ENCODE measurements around the gene LDAF1.

The LDAF1 gene

GRCh38 chr16:21126518-21126917 lies 32.0 kb upstream of the LDAF1 start:
- no peaks in the 10 kb centered on the region for H3K9me3 ChIP-seq (ENCODE audit: control extremely low read depth in 1 of 5, control insufficient read depth in 4 of 5, insufficient read depth in 2 of 5, low read depth in 1 of 5, low read length in 4 of 5)
- no peaks in the 10 kb centered on the region for H3K36me3 ChIP-seq (ENCODE audit: control insufficient read depth in 4 of 4, insufficient read depth in 4 of 4, low read length in 3 of 4)
- H3K4me3 ChIP-seq (ENCODE audit: control insufficient read depth in 1 of 7, extremely low read depth in 1 of 7, insufficient read depth in 4 of 7, low read depth in 2 of 7, low read length in 6 of 7): no peak overlapping the region
- no peak for DNase-seq
- no peak overlapping the region for H3K27ac ChIP-seq (ENCODE audit: insufficient read depth in 1 of 2, low read depth in 1 of 2, low read length in 2 of 2, poor library complexity in 1 of 2, severe bottlenecking in 2 of 2)
- no peaks in the 10 kb centered on the region for H3K4me1 ChIP-seq (ENCODE audit: control extremely low read depth in 1 of 4, control insufficient read depth in 4 of 4, insufficient read depth in 4 of 4, low read length in 3 of 4)
- WGBS (ENCODE audit: insufficient coverage): 100% methylated on average over 6 of the region's 7 CpGs
- CTCF ChIA-PET: no interaction called here
- POLR2A ChIA-PET: no interaction called here
- H3K27me3 ChIP-seq (replicated peaks in 2 of 5; ENCODE audit: control insufficient read depth in 4 of 5, insufficient read depth in 5 of 5, low read length in 4 of 5): no peaks in the 10 kb centered on the region

GRCh38 chr16:21128991-21129390 lies 29.5 kb upstream of the LDAF1 start:
- no peak for DNase-seq
- H3K27me3 ChIP-seq (replicated peaks in 2 of 5; ENCODE audit: control insufficient read depth in 4 of 5, insufficient read depth in 5 of 5, low read length in 4 of 5): no peaks in the 10 kb centered on the region
- no peaks in the 10 kb centered on the region for H3K36me3 ChIP-seq (ENCODE audit: control insufficient read depth in 4 of 4, insufficient read depth in 4 of 4, low read length in 3 of 4)
- ChIA-PET POLR2A (no interaction called here), CTCF (no interaction called here)
- H3K4me1 ChIP-seq (ENCODE audit: control extremely low read depth in 1 of 4, control insufficient read depth in 4 of 4, insufficient read depth in 4 of 4, low read length in 3 of 4): no peaks in the 10 kb centered on the region
- H3K4me3 ChIP-seq (ENCODE audit: control insufficient read depth in 1 of 7, extremely low read depth in 1 of 7, insufficient read depth in 4 of 7, low read depth in 2 of 7, low read length in 6 of 7): no peak overlapping the region
- WGBS (ENCODE audit: insufficient coverage): 100% methylated on average over 3 of the region's 6 CpGs
- no peak overlapping the region for H3K27ac ChIP-seq (ENCODE audit: insufficient read depth in 1 of 2, low read depth in 1 of 2, low read length in 2 of 2, poor library complexity in 1 of 2, severe bottlenecking in 2 of 2)
- H3K9me3 ChIP-seq (ENCODE audit: control extremely low read depth in 1 of 5, control insufficient read depth in 4 of 5, insufficient read depth in 2 of 5, low read depth in 1 of 5, low read length in 4 of 5): no peaks in the 10 kb centered on the region

- ChIA-PET CTCF (interaction anchor here (0.9 kb wide), 1 partner anchor 29 kb away, joined by 3 read pairs; no protein-coding TSS in a partner anchor), POLR2A (interaction anchor here (0.6 kb wide), 1 partner anchor 214 kb away, joined by 3 read pairs; no protein-coding TSS in a partner anchor)
- Histone ChIP-seq H3K9me3 (ENCODE audit: control extremely low read depth in 1 of 5, control insufficient read depth in 4 of 5, insufficient read depth in 2 of 5, low read depth in 1 of 5, low read length in 4 of 5) (no peaks in the 10 kb centered on the region), H3K4me1 (ENCODE audit: control extremely low read depth in 1 of 4, control insufficient read depth in 4 of 4, insufficient read depth in 4 of 4, low read length in 3 of 4) (no peaks in the 10 kb centered on the region), H3K27me3 (replicated peaks in 2 of 5; ENCODE audit: control insufficient read depth in 4 of 5, insufficient read depth in 5 of 5, low read length in 4 of 5) (no peaks in the 10 kb centered on the region), H3K4me3 (ENCODE audit: control insufficient read depth in 1 of 7, extremely low read depth in 1 of 7, insufficient read depth in 4 of 7, low read depth in 2 of 7, low read length in 6 of 7) (no peak overlapping the region), H3K27ac (ENCODE audit: insufficient read depth in 1 of 2, low read depth in 1 of 2, low read length in 2 of 2, poor library complexity in 1 of 2, severe bottlenecking in 2 of 2) (no peak overlapping the region), H3K36me3 (ENCODE audit: control insufficient read depth in 4 of 4, insufficient read depth in 4 of 4, low read length in 3 of 4) (no peaks in the 10 kb centered on the region)
- 100% methylated on average over 2 of the region's 3 CpGs for WGBS (ENCODE audit: insufficient coverage)
- no peak for DNase-seq
Measured at GRCh38 chr16:21130811-21131210, 27.7 kb upstream of the LDAF1 start.

GRCh38 chr16:21134053-21134452 lies 24.4 kb upstream of the LDAF1 start:
- CTCF ChIA-PET: no interaction called here
- POLR2A ChIA-PET: no interaction called here
- Histone ChIP-seq H3K27ac (ENCODE audit: insufficient read depth in 1 of 2, low read depth in 1 of 2, low read length in 2 of 2, poor library complexity in 1 of 2, severe bottlenecking in 2 of 2) (no peak overlapping the region), H3K27me3 (replicated peaks in 2 of 5; ENCODE audit: control insufficient read depth in 4 of 5, insufficient read depth in 5 of 5, low read length in 4 of 5) (peaks cover 0 to 2% (median 0%) of the 10 kb centered on the region in 5 experiments), H3K4me3 (ENCODE audit: control insufficient read depth in 1 of 7, extremely low read depth in 1 of 7, insufficient read depth in 4 of 7, low read depth in 2 of 7, low read length in 6 of 7) (no peak overlapping the region), H3K4me1 (ENCODE audit: control extremely low read depth in 1 of 4, control insufficient read depth in 4 of 4, insufficient read depth in 4 of 4, low read length in 3 of 4) (no peaks in the 10 kb centered on the region), H3K36me3 (ENCODE audit: control insufficient read depth in 4 of 4, insufficient read depth in 4 of 4, low read length in 3 of 4) (no peaks in the 10 kb centered on the region), H3K9me3 (ENCODE audit: control extremely low read depth in 1 of 5, control insufficient read depth in 4 of 5, insufficient read depth in 2 of 5, low read depth in 1 of 5, low read length in 4 of 5) (no peaks in the 10 kb centered on the region)
- no peak for DNase-seq
- WGBS (ENCODE audit: insufficient coverage): 93% methylated on average over 7 of the region's 8 CpGs

GRCh38 chr16:21145738-21146137 lies 12.7 kb upstream of the LDAF1 start:
- POLR2A ChIA-PET: no interaction called here
- CTCF ChIA-PET: interaction anchor here (0.8 kb wide), 1 partner anchor 13 kb away, joined by 3 read pairs; the partner anchor contains the start of gene LDAF1
- 89% methylated on average over 4 of the region's 5 CpGs for WGBS (ENCODE audit: insufficient coverage)

GRCh38 chr16:21150375-21151001 lies 8.0 kb upstream of the LDAF1 start, which contains the start of gene DNAH3:
Gene DNAH3 (minus strand): TSS chr16:21150846. CDS start chr16:21150319, 527 bp downstream.
- no peaks in the 10 kb centered on the region for H3K36me3 ChIP-seq (ENCODE audit: control insufficient read depth in 4 of 4, insufficient read depth in 4 of 4, low read length in 3 of 4)
- H3K27ac ChIP-seq (ENCODE audit: insufficient read depth in 1 of 2, low read depth in 1 of 2, low read length in 2 of 2, poor library complexity in 1 of 2, severe bottlenecking in 2 of 2): no peak within 1 kb of the TSS
- peaks cover 0 to 8% (median 6%) of the 10 kb centered on the region in 4 experiments for H3K4me1 ChIP-seq (ENCODE audit: control extremely low read depth in 1 of 4, control insufficient read depth in 4 of 4, insufficient read depth in 4 of 4, low read length in 3 of 4)
- ChIA-PET CTCF (interaction anchor here (1.2 kb wide), 1 partner anchor 9 kb away, joined by 5 read pairs; no protein-coding TSS in a partner anchor), POLR2A (interaction anchor here (0.6 kb wide), 1 partner anchor 323 kb away, joined by 4 read pairs; no protein-coding TSS in a partner anchor)
- no peaks in the 10 kb centered on the region for H3K9me3 ChIP-seq (ENCODE audit: control extremely low read depth in 1 of 5, control insufficient read depth in 4 of 5, insufficient read depth in 2 of 5, low read depth in 1 of 5, low read length in 4 of 5)
- peak within 1 kb of the TSS in 2 of 7 experiments; percentile 34 to 42 for H3K4me3 ChIP-seq (ENCODE audit: control insufficient read depth in 1 of 7, extremely low read depth in 1 of 7, insufficient read depth in 4 of 7, low read depth in 2 of 7, low read length in 6 of 7)
- peak; percentile 27 to 72 (median 58) for DNase-seq
- H3K27me3 ChIP-seq (replicated peaks in 2 of 5; ENCODE audit: control insufficient read depth in 4 of 5, insufficient read depth in 5 of 5, low read length in 4 of 5): peaks cover 0 to 3% (median 0%) of the 10 kb centered on the region in 5 experiments
- WGBS (ENCODE audit: insufficient coverage): 3% methylated on average over 6 of the region's 8 CpGs

More at GRCh38 chr16:21145738-21146137, 12.7 kb upstream of the LDAF1 start:
- peaks cover 0 to 6% (median 6%) of the 10 kb centered on the region in 4 experiments for H3K4me1 ChIP-seq (ENCODE audit: control extremely low read depth in 1 of 4, control insufficient read depth in 4 of 4, insufficient read depth in 4 of 4, low read length in 3 of 4)
- no peak overlapping the region for H3K27ac ChIP-seq (ENCODE audit: insufficient read depth in 1 of 2, low read depth in 1 of 2, low read length in 2 of 2, poor library complexity in 1 of 2, severe bottlenecking in 2 of 2)
- DNase-seq: no peak
- peaks cover 0 to 3% (median 0%) of the 10 kb centered on the region in 5 experiments for H3K27me3 ChIP-seq (replicated peaks in 2 of 5; ENCODE audit: control insufficient read depth in 4 of 5, insufficient read depth in 5 of 5, low read length in 4 of 5)
- no peak overlapping the region for H3K4me3 ChIP-seq (ENCODE audit: control insufficient read depth in 1 of 7, extremely low read depth in 1 of 7, insufficient read depth in 4 of 7, low read depth in 2 of 7, low read length in 6 of 7)
- no peaks in the 10 kb centered on the region for H3K36me3 ChIP-seq (ENCODE audit: control insufficient read depth in 4 of 4, insufficient read depth in 4 of 4, low read length in 3 of 4)
- peaks cover 0 to 2% (median 0%) of the 10 kb centered on the region in 5 experiments for H3K9me3 ChIP-seq (ENCODE audit: control extremely low read depth in 1 of 5, control insufficient read depth in 4 of 5, insufficient read depth in 2 of 5, low read depth in 1 of 5, low read length in 4 of 5)
